ENCODE measurements around the gene ALDH1L1. TPM values are rescaled to one million over a fixed set of nuclear protein-coding genes. Genes with fewer than 3 reads are reported as not detected.

Gene ALDH1L1
- total and polyA plus RNA-seq, 2 of the 8 experiments (the other 6 are each of a cell fraction or from before 2014, with no cell fraction given): 0.98 to 1.6 TPM

DNA sequence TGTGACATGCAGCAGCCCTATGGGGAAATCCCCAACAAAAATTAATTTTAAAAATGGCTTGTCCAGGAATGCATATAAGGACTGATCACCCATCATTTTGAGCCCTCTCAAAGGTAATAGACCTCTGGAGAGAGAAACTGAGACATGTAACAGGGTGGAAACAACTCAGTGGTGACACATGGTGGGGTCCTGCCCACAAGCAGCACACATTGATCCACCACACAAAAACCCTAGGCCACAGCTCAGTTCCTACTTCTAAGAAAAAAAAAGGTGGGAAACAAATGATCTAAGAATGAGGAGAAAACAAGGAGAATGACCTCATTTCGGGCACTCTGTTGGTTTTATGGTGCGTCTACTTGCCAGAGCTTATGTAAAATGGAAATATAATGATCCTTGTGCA is 94.5 kb downstream of the ALDH1L1 start (continued):
- TF ChIP-seq HDAC2 (IDR thresholded peaks at IDR 0.05; ENCODE audit: borderline replicate concordance in 1 of 2, low read depth in 2 of 2, low read length in 2 of 2): no peak
- no peak for TF ChIP-seq NANOG (IDR thresholded peaks at IDR 0.05; ENCODE audit: insufficient read depth, low read depth, low read length, poor library complexity, severe bottlenecking)
- no peak for TF ChIP-seq SP2 (IDR thresholded peaks at IDR 0.05; ENCODE audit: low read length)
- no peak for TF ChIP-seq TAF7 (optimal IDR thresholded peaks at IDR 0.05; ENCODE audit: borderline replicate concordance, low read depth, low read length)
- no peak for TF ChIP-seq TAF1 (IDR thresholded peaks at IDR 0.05; ENCODE audit: low read depth, low read length)
- TF ChIP-seq SIN3A (conservative IDR thresholded peaks at IDR 0.05 in 1 of 2, IDR thresholded peaks at IDR 0.05 in 1 of 2; ENCODE audit: low read depth in 1 of 2, low read length in 2 of 2): no peak
- no peak for TF ChIP-seq RBBP5 (IDR thresholded peaks at IDR 0.05; ENCODE audit: borderline replicate concordance, low read depth, low read length)
